ENCODE measurements around the gene RAX2.

RAX2 gene

DNA sequence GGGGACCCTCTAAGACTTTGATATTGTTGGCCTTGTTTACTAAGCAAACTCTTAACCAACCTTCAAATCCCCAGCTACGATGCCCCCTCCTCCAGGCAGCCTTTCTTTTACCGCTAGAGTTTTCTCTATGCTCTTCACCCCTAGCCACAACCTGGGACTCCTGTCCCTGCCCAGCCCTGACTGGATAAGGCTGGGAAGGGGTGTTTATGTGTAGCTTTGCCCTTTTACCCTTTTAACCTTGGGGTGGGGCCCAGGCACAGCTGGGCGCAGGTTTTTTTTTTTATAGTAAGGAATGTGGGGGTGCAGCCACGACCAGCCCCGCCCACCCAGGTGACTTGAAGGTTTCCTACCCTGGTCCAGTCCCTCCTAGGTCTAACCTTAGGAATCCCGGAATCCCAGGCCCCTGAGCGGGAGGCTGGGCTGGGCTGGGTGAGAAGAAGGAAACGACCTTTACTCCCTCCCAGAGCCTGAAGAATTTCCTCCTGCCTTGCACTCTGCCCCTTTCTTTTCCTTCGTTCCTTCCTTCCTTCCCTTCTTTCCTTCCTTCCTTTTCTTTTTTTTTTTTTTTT is 51.6 kb downstream of the RAX2 start:
- no peak for DNase-seq (ENCODE audit: low spot score)
- TF ChIP-seq, protein P1, sequence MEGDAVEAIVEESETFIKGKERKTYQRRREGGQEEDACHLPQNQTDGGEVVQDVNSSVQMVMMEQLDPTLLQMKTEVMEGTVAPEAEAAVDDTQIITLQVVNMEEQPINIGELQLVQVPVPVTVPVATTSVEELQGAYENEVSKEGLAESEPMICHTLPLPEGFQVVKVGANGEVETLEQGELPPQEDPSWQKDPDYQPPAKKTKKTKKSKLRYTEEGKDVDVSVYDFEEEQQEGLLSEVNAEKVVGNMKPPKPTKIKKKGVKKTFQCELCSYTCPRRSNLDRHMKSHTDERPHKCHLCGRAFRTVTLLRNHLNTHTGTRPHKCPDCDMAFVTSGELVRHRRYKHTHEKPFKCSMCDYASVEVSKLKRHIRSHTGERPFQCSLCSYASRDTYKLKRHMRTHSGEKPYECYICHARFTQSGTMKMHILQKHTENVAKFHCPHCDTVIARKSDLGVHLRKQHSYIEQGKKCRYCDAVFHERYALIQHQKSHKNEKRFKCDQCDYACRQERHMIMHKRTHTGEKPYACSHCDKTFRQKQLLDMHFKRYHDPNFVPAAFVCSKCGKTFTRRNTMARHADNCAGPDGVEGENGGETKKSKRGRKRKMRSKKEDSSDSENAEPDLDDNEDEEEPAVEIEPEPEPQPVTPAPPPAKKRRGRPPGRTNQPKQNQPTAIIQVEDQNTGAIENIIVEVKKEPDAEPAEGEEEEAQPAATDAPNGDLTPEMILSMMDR (IDR thresholded peaks at IDR 0.05; ENCODE audit: extremely low read depth, missing control alignments) = no peak

DNA sequence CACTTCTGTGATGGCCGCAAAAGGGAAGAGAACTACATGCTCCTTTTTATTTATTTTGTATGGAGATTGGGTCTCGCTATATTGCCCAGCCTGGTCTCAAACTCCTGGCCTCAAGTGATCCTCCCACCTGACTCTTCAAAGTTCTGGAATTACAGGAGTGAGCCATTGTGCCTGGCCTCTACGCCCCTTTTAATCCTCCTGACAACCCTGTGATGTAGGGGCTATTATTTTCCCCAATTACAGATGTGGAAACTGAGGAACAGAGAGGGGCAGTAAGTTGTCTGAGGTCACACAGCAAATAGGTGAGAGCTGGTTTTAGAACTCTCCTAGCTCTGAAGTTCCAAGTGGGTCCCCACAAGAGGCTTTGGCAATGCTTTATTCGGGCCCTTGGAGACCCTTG is 52.2 kb downstream of the RAX2 start:
- TF ChIP-seq, protein P1 (IDR thresholded peaks at IDR 0.05; ENCODE audit: extremely low read depth, missing control alignments) = no peak
- no peak for DNase-seq (ENCODE audit: low spot score)

Measured in GM20000 (cell line).